Duodenal mucosa (tissue), 2 donors: ENCODE measurements around the gene SHROOM4.

Source experiments
- H3K27ac ChIP-seq: one replicate; pipeline ENCODE4 v1.7.0; 2013; ENCODE audit warnings: low read depth, low read length
- H3K27me3 ChIP-seq, 2 donors: one replicate each; pipeline ENCODE4 v1.7.0; 2013; ENCODE audit warnings: low read length in 2 of 2, control low read depth in 1 of 2; ENCODE audit not compliant: insufficient read depth in 2 of 2, control insufficient read depth in 1 of 2
- H3K36me3 ChIP-seq, 2 donors: one replicate each; pipeline ENCODE4 v1.7.0; 2013; ENCODE audit warnings: low read length in 2 of 2, control low read depth in 1 of 2; ENCODE audit not compliant: insufficient read depth in 2 of 2, control insufficient read depth in 1 of 2
- H3K4me1 ChIP-seq, 2 donors: one replicate each; pipeline ENCODE4 v1.7.0; 2013; ENCODE audit warnings: low read length in 2 of 2, control low read depth in 1 of 2; ENCODE audit not compliant: insufficient read depth in 2 of 2, control insufficient read depth in 1 of 2
- H3K4me3 ChIP-seq, 2 donors: one replicate each; pipeline ENCODE4 v1.7.0; 2013; ENCODE audit warnings: low read length in 2 of 2, low read depth in 1 of 2
- H3K9ac ChIP-seq, 2 donors: one replicate each; pipeline ENCODE4 v1.7.0; 2013; ENCODE audit warnings: low read length in 2 of 2, low read depth in 1 of 2
- H3K9me3 ChIP-seq, 2 donors: one replicate each; pipeline ENCODE4 v1.7.0; 2013; ENCODE audit warnings: low read length in 2 of 2, control low read depth in 1 of 2; ENCODE audit not compliant: control insufficient read depth in 1 of 2

Gene SHROOM4

GRCh38 chrX:50825825-50826224 is 11.8 kb upstream of the SHROOM4 start:
- Histone ChIP-seq H3K4me3 (no peak overlapping the region), H3K36me3 (no peaks in the 10 kb centered on the region), H3K4me1 (no peaks in the 10 kb centered on the region), H3K27me3 (no peaks in the 10 kb centered on the region), H3K9ac (no peak overlapping the region), H3K27ac (no peak overlapping the region), H3K9me3 (no peaks in the 10 kb centered on the region)

DNA sequence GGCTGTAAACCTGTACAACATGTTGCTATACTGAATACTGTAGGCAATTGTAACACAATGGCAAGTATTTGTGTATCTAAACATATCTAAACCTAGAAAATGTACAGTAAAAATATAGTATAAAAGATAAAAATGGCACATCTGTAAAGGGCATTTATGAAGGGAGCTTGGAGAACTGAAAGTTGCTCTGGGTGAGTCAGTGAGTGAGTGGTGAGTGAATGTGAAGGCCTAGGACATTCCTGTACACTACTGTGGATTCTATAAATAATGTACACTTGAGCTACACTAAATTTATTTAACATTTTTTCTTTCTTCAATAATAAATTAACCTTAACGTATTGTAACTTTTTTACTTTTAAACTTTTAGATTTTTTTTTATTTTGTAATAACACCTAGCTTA is 5.0 kb upstream of the SHROOM4 start:
- Histone ChIP-seq H3K4me1 (no peaks in the 10 kb centered on the region), H3K4me3 (no peak overlapping the region), H3K36me3 (no peaks in the 10 kb centered on the region), H3K27ac (no peak overlapping the region), H3K9ac (no peak overlapping the region), H3K9me3 (no peaks in the 10 kb centered on the region), H3K27me3 (no peaks in the 10 kb centered on the region)

DNA sequence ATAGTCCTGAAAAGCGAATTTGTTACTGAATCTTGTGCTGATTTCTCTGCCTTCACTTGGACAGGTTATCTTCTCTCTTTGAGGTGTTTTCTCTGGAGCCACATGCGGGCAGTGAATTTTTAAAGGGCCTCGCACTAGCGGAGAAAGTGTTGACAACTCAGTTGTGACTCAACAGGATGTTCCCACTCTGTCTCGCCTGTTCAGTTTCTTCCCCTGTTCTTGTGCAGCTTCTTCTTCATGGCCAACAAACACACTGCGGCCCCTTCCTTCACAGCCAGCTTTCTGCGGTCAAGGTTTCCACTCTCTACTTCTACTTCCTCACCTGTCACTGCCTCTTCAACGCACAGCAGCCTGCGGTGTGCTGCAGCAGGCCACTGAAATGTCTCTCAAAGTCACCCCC is 1.1 kb upstream of the SHROOM4 start:
- no peak overlapping the region for H3K9ac ChIP-seq

DNA sequence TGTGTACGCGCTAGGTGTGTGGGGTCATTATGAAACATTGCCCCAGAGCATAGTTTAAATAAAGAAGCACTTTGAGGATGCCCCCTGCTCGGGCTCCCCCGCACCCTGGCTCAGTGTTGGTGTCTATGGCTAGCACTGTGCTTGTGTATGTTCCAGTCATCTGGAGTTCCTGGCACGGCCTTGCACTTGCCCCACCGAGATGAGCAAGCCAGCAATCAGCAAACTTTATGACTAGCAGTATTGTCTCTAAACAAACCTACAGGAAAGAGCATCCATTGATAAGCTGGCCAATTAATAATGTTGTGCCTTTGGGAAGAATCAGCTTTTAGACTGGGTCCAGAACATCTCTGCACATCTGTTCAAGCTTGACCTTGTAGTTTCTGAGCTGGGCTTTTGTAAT is 707 bp upstream of the SHROOM4 start:
- H3K9me3 ChIP-seq: no peaks in the 10 kb centered on the region
- no peaks in the 10 kb centered on the region for H3K4me1 ChIP-seq
- H3K27me3 ChIP-seq: no peaks in the 10 kb centered on the region
- H3K27ac ChIP-seq: no peak overlapping the region
- no peaks in the 10 kb centered on the region for H3K36me3 ChIP-seq
- H3K9ac ChIP-seq: peak overlapping the region; percentile 25 to 54
- H3K4me3 ChIP-seq: peak overlapping the region; percentile 65 to 71

More for the DNA sequence above, 1.1 kb upstream of the SHROOM4 start:
- H3K9me3 ChIP-seq: no peaks in the 10 kb centered on the region
- no peaks in the 10 kb centered on the region for H3K27me3 ChIP-seq
- H3K36me3 ChIP-seq: no peaks in the 10 kb centered on the region
- H3K4me1 ChIP-seq: no peaks in the 10 kb centered on the region
- no peak overlapping the region for H3K4me3 ChIP-seq
- H3K27ac ChIP-seq: no peak overlapping the region

DNA sequence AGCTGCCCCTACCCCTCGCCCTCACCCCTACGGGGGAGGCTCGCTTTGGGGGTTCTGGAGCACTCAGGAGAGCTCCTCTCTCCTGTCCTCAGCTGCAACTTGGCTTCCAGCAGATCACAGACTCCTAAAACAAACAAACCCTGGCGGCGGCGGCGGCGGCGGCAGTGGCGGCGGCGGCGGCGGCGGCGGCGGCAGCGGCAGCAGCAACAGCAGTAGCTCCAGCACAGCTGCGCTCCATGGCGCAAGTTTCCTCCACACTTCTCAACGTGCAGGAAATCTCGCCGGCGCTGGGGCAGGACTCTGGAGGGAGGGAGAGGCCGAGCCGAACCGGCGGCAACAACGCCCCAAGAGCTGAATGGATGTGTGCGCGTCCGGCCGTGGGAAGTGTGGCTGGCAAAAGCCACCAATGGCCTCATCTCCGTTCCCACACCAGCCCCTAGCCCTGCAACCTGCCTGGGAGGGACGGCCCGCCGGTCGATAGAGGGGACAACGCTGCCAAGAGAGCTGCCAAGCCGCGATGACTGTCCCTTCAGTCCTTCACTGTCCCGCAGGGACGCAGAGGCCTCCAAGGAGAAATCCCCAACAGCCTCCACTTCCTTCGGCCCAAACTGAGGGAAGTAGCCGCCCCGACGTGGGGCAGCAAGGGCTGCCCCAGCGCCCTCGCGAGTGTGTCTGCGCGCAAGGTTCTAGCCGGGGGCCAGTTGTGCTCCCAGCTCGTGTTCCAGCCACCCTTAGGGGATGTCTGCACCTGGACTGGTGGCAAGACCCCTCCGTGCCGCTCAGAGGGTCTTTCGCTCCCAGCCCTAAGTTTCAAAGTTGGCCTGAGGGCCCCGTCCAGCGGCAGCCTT is 775 bp downstream of the SHROOM4 start:
- Histone ChIP-seq H3K9me3 (no peaks in the 10 kb centered on the region), H3K27me3 (no peaks in the 10 kb centered on the region), H3K4me3 (peak overlapping the region; percentile 65 to 71), H3K9ac (peak overlapping the region; percentile 54), H3K27ac (peak overlapping the region; percentile 32), H3K4me1 (no peaks in the 10 kb centered on the region), H3K36me3 (no peaks in the 10 kb centered on the region)

GRCh38 chrX:50805276-50805675 is 8.7 kb downstream of the SHROOM4 start:
- H3K4me1 ChIP-seq: peaks cover 0 to 4% of the 10 kb centered on the region in 2 donors
- H3K4me3 ChIP-seq: no peak overlapping the region
- no peak overlapping the region for H3K27ac ChIP-seq
- no peaks in the 10 kb centered on the region for H3K36me3 ChIP-seq
- H3K9me3 ChIP-seq: no peaks in the 10 kb centered on the region
- H3K9ac ChIP-seq: no peak overlapping the region
- no peaks in the 10 kb centered on the region for H3K27me3 ChIP-seq

DNA sequence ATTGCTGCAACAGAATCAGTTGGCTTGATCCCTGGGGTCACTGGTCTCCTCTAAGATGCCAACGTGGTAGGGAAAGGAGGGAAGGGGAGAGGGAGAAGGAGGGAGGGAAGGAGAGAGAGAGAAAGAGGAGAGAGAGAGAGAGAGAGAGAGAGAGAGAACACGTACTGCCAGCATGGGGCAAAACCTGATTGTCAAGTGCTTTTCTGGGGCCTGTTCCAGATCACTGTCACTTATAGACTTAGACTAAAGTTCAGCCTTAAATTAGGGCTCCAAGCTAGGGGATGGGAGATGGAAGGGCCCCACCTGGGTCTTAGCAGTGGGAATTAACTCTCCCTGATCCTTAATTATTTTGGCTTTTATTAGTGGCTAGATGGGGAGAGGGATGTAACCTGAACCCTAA is 12.9 kb downstream of the SHROOM4 start:
- no peak overlapping the region for H3K9ac ChIP-seq
- no peaks in the 10 kb centered on the region for H3K36me3 ChIP-seq
- H3K27ac ChIP-seq: no peak overlapping the region
- no peaks in the 10 kb centered on the region for H3K27me3 ChIP-seq
- peaks cover 14 to 15% of the 10 kb centered on the region in 2 donors for H3K4me1 ChIP-seq
- H3K9me3 ChIP-seq: no peaks in the 10 kb centered on the region
- no peak overlapping the region for H3K4me3 ChIP-seq

GRCh38 chrX:50799531-50799961 is 14.4 kb downstream of the SHROOM4 start:
- H3K4me3 ChIP-seq: no peak overlapping the region
- no peak overlapping the region for H3K9ac ChIP-seq
- H3K27me3 ChIP-seq: no peaks in the 10 kb centered on the region
- no peaks in the 10 kb centered on the region for H3K36me3 ChIP-seq
- no peak overlapping the region for H3K27ac ChIP-seq
- peaks cover 14 to 15% of the 10 kb centered on the region in 2 donors for H3K4me1 ChIP-seq
- H3K9me3 ChIP-seq: no peaks in the 10 kb centered on the region

DNA sequence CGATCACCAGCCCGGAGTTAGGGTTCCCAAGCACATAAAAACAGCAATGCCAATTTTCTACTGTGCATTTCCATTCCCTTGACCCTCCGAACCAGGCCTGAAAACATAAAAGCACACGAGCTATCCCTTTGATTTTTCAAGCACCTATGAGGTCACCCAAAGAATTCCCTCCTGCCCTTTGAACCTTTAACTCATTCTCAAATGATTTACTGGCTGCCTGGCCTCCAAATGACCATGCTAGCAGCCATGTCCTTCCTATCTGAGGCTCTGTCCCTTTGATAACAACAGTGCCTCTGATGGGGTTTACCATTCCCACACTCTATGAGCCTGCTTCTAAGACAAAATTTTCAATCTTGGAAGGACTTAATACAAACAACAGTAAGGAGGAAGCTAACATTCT is 15.2 kb downstream of the SHROOM4 start:
- H3K9me3 ChIP-seq: no peaks in the 10 kb centered on the region
- H3K4me1 ChIP-seq: peaks cover 14 to 15% of the 10 kb centered on the region in 2 donors
- H3K9ac ChIP-seq: no peak overlapping the region
- H3K27me3 ChIP-seq: no peaks in the 10 kb centered on the region
- no peak overlapping the region for H3K4me3 ChIP-seq
- H3K36me3 ChIP-seq: no peaks in the 10 kb centered on the region
- no peak overlapping the region for H3K27ac ChIP-seq

- no peaks in the 10 kb centered on the region for H3K4me1 ChIP-seq
- no peak overlapping the region for H3K27ac ChIP-seq
- no peaks in the 10 kb centered on the region for H3K36me3 ChIP-seq
- H3K4me3 ChIP-seq: no peak overlapping the region
- H3K27me3 ChIP-seq: no peaks in the 10 kb centered on the region
- no peaks in the 10 kb centered on the region for H3K9me3 ChIP-seq
- H3K9ac ChIP-seq: no peak overlapping the region
Observed at GRCh38 chrX:50787099-50787498, 26.9 kb downstream of the SHROOM4 start.
